Measurements from ENCODE around the gene RAB44.
"Not testable (repeated sequence)": the region's sequence is repeated elsewhere in the genome, so short reads cannot be mapped to it uniquely, and the experiment has no call there.

Gene RAB44, protein sequence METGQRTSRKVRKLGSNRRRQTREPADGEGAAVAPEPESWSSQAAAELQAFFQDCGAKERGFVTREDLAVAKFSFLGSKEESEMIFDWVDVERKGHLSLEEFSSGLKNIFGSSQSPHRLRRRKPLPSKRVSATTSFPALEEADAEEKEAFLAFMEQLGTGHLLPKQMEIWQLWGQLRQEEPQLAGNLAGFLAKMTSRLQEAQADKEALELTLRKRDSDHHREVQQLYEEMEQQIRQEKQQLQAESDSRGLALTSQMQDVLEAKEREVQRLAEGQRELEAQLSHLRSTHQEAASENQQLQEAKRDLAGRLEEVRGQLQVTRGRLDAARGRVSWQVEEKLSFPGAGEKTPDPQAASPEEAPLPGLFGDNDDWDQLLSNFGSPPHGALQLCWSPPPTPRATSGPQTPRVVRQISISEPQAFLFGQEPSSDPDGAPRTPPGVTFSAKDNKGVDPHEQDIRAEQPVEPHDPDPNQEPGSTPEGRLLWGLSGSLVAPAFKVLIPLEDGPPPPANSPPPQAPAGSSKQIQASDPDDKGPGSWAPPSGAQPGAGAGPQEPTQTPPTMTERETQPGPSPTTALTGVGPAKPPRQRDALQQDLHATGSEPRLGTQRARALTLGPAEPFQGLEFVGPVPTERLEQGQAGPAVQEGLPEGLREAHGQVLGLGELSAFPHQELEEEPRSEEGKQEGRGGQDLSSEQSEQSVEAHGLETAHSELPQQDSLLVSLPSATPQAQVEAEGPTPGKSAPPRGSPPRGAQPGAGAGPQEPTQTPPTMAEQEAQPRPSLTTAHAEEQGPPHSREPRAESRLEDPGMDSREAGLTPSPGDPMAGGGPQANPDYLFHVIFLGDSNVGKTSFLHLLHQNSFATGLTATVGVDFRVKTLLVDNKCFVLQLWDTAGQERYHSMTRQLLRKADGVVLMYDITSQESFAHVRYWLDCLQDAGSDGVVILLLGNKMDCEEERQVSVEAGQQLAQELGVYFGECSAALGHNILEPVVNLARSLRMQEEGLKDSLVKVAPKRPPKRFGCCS
- total RNA-seq: 0.04 to 0.77 (median 0.05) reads per million in 3 experiments

DNA sequence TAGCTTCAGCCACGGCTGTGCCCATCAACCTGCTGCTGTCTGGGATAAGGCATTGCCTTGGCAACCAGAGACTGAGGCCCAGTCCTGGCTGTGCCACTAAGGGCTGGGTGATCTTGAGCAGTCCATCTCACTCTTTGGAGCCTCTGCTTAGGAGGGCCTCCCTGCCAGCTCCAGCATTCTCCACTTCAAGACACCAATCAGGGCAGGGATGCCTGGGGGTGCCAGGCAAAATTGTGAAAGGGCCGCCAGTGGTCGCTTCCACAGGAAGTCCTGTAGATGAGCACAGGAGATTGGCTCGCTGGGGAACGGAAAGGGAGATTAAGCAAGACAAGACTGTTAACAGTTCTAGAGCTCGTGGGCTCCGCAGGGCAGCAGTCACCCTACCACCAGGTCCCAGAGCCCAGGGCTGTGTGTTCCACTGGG, at the start of gene RAB44:
RAB44 (plus strand) TSS at position 346 of the 423 bp plus-strand sequence. CDS start 6,410 bp downstream, outside the sequence.
- DNase-seq: no peak

- DNase-seq: no peak
These were observed 48.5 kb upstream of the RAB44 start for GRCh38 chr6:36649086-36649485.

DNA sequence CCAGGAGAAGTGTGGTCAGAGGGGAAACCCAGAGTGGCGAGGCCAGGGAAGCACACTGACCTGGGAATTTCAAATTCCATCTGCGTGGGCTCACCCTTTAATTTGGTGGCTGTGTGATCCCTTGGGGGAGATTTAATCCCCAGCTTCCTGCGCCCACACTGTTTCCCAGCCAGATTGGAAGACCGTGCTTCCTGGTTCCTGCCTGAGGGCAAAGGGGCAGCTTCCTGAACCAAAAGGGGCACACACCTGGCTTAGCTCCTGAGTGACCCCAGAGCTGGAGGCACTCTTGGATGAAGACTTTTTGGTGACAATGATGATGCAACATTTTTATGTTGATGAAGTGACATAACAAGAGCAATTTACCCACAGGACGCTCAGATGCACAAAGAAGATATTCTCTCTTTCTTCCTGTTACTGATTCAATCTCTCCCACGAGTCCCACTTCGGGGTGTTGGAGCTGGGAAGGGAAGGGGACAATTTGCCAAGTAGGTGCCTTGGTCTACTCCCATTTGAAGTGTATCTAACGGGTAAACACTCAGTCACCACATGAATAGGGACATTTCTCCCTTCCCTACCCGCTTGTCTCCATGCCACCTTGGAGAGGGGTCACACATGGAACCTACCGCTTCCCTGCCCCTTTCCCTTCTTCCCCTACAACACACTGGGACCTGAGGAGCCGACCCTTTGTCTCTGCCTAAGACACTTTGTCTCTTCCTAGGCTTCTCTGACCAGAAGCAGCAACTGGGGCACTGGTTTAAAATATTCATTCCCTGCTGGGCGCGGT, 47.7 kb upstream of the RAB44 start:
- no peak for DNase-seq

- no peak for DNase-seq
These were observed 46.7 kb upstream of the RAB44 start for GRCh38 chr6:36650848-36651478.

- no peak for DNase-seq
These were observed 45.8 kb upstream of the RAB44 start for GRCh38 chr6:36651659-36652379.

- not testable (repeated sequence) for DNase-seq
These were observed 43.2 kb upstream of the RAB44 start for GRCh38 chr6:36654469-36654868.

DNA sequence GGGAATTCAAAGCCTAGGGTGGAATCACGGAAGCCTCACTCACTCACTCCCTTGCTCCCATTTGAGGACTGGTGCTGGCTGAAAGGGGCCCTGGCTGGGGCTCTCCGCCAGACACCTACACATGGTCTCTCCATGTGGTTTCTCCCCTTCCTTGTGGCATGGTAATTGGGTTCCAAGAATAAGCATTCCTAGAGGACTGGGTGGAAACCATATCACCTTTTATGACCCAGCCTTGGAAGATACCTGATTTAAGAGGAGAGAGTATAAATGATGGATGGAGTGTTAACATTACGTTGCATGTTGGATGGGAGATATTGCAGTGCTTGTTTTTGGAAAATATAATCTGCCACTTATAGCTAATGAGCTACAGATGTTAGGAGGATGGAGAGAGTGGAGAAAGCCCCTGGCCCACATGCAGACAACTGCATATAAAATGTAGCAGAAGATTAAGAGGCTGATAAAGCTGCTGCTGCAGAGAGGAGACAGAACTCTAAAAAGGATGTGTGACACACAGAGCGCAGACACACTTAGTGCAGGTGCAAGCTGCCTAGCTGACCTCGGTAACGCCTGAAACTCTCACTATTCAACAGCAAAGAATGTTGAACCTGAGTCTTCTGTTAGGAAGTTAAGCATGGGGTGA, 42.4 kb upstream of the RAB44 start:
- DNase-seq: no peak

DNA sequence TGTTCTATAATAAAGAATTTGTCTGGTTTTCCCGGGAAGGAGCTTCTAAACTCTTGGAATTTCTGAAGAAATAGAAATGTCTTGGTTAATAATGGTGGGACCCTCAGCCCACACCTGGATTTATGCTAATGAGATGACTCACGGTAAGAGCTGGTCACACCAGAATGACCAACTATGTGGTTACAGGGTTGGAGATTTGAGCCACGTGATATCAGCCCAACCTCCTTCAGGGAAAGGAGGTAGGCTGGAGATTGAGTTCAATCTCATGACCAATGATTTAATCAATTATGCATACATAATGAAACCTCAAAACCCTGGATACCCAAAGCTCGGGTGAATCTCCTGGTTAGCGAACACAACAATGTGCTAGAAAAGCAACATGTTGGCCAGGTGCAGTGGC, 41.2 kb upstream of the RAB44 start:
- DNase-seq: no peak

DNA sequence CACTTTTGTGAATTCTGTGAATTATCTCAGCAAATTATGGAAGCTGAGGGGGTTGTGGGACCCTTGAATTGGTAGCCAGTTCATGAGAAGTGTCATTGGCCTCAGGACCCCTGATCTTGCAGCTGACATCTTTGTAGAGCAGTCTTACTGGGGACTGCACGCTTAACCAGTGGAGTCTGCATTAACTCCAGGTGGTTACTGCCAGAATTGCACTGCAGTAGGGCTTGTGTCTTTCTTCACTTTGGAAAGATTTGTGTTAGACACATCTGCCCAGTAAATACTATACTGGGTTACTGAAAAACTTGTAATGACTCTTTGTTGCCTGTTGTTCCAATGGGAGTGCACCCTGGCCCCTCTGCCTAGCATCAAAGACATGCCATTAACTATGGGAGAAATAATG, 40.4 kb upstream of the RAB44 start:
- no peak for DNase-seq

DNA sequence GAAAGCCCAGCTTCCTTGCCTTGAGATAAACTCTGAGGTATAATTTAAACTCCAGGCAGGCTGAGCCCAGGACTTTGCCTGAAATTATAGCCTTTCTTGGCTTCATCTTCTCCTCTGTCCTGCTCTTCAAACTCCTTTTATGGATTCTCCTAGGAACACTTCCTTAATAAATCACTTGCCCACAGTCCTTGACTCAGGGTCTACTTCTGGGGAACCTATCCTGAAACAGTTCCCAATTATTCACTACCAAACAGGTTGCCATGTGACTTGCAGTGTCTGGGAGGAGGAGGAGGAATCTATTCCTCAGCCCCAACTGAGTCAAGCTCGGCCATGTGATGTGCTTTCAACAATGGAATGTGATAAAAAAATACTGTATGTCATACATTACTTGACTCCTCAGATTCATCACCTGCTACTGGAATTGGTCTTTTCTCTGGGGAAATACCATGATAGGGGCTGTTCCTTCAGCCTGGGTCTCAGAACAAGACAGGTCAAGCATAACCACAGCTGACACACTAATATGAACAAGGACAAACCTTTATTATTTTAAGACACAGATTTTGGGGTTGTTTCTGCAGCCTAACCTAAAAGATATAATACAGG, 39.6 kb upstream of the RAB44 start:
- no peak for DNase-seq

- no peak for DNase-seq
These were observed 38.4 kb upstream of the RAB44 start for GRCh38 chr6:36659271-36659670.

GRCh38 chr6:36660771-36661471, 36.7 kb upstream of the RAB44 start:
- no peak for DNase-seq

- DNase-seq: no peak
These were observed 35.2 kb upstream of the RAB44 start for GRCh38 chr6:36662380-36662779.

- no peak for DNase-seq
These were observed 34.8 kb upstream of the RAB44 start for GRCh38 chr6:36662827-36663256.

GRCh38 chr6:36663504-36664446, 33.9 kb upstream of the RAB44 start:
- no peak for DNase-seq

DNA sequence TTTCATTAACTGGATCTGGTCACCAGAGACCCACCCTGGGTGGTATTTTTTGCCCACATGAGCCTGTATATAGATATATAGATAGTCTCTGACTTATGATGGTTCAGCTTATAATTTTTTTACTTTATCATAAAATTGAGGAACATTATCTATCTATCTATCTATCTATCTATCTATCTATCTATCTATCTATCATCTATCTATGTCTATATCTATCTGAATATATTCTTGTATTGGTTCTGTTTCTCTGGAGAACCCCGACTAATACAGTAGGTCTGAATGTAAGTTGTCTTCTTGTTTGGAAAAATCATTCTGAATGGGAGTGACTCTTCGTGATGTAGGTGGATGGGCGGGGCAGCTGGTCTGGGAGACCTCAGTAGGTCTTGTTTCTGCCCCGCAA, 32.4 kb upstream of the RAB44 start:
- DNase-seq: no peak

DNA sequence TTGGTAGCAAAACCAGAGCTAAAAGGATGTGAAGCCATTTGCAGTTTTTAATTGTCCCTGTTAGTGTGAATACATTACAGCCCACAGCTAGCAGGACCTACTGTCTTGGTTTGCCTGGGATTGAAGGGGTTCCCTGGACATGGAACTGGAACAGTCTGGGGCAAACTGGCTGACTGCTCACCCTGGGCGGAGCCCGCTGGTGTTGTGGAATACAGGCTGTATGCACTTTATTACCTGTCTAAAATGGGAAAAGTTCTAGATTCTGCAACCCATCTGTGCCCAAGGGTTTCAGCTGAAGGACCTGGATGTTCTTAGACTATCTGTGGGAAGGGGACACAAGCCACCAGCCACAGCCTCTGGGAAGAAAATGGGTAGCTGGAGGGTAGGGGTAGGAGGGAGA, 31.3 kb upstream of the RAB44 start:
- DNase-seq: no peak

GRCh38 chr6:36666826-36667591, 30.6 kb upstream of the RAB44 start:
- no peak for DNase-seq

Measured in central memory CD4-positive, alpha-beta T cell (primary cell).